WTC11 (cell line): ENCODE data around the gene DISP3. TPM values are rescaled to one million over a fixed set of nuclear protein-coding genes. Genes with fewer than 3 reads are reported as not detected.
A peak's percentile ranks its signal among the peaks of the same experiment; 100 is the strongest.

Experiments used
- ATAC-seq: fragments of 200-7000 bp; cut with Tn5 transposase; 2 replicates; pipeline ENCODE4 v1.10.0; 2021; ENCODE audit warnings: mild to moderate bottlenecking, moderate library complexity
- CTCF ChIA-PET: fragments of 300-600 bp; sonication (Branson Sonifier 250); formaldehyde crosslinking; loops from one replicate; lab custom pipeline; 2021; ENCODE audit warnings: antibody characterized with exemption; lab: Charles Lee
- POLR2A ChIA-PET: fragments of 350-600 bp; sonication (Branson Sonifier 250); formaldehyde crosslinking; loops from one replicate; lab custom pipeline; 2021; ENCODE audit warnings: antibody characterized with exemption; lab: Charles Lee
- DNase-seq: peaks from one replicate; pipeline ENCODE4 v3.0.0; 2021; ENCODE audit warnings: low spot score
- H3K27ac Mint-ChIP-seq: 2 replicates; pipeline ENCODE4 v1.8.0; 2021; ENCODE audit warnings: mixed read lengths
- H3K27me3 Mint-ChIP-seq: 2 replicates; pipeline ENCODE4 v1.8.0; 2021; ENCODE audit warnings: low read depth, mild to moderate bottlenecking, moderate library complexity, mixed read lengths
- H3K36me3 Mint-ChIP-seq: 2 replicates; pipeline ENCODE4 v1.8.0; 2021; ENCODE audit warnings: mixed read lengths
- H3K4me1 Mint-ChIP-seq: 2 replicates; pipeline ENCODE4 v1.8.0; 2022; ENCODE audit warnings: mixed read lengths
- H3K4me3 Mint-ChIP-seq: 2 replicates; pipeline ENCODE4 v1.8.0; 2021; ENCODE audit warnings: mild to moderate bottlenecking, moderate library complexity, mixed read lengths
- H3K9me3 Mint-ChIP-seq: 2 replicates; pipeline ENCODE4 v1.8.0; 2021; ENCODE audit warnings: mixed read lengths
- CBFB ChIP-seq: sonication (generic); formaldehyde crosslinking; IDR thresholded peaks from 2 replicates; pipeline ENCODE4 v1.8.1; 2022; ENCODE audit warnings: mild to moderate bottlenecking, low read depth, missing genetic modification reagents
- CDX4 ChIP-seq: fragments of 250-450 bp; sonication (Bioruptor Pico); IDR thresholded peaks from 2 replicates; pipeline ENCODE4 v1.9.0; 2021; ENCODE audit warnings: moderate library complexity, mild to moderate bottlenecking, inconsistent platforms, borderline replicate concordance
- E2F4 ChIP-seq: sonication (generic); formaldehyde crosslinking; IDR thresholded peaks from 2 replicates; pipeline ENCODE4 v1.8.1; 2022; ENCODE audit warnings: low read depth, mild to moderate bottlenecking, moderate library complexity, missing genetic modification reagents, borderline replicate concordance
- ETV6 ChIP-seq: sonication (generic); formaldehyde crosslinking; IDR thresholded peaks from 2 replicates; pipeline ENCODE4 v1.8.1; 2022; ENCODE audit warnings: mild to moderate bottlenecking, missing genetic modification reagents
- FOXP1 ChIP-seq: sonication (generic); formaldehyde crosslinking; IDR thresholded peaks from 2 replicates; pipeline ENCODE4 v1.8.0; 2022; ENCODE audit warnings: missing genetic modification reagents, mild to moderate bottlenecking, moderate library complexity, borderline replicate concordance
- GRHL2 ChIP-seq: fragments of 250-450 bp; sonication (Bioruptor Pico); IDR thresholded peaks from 2 replicates; pipeline ENCODE4 v1.8.0; 2022; ENCODE audit warnings: mild to moderate bottlenecking, moderate library complexity; ENCODE audit not compliant: insufficient replicate concordance, severe bottlenecking
- HMGXB4 ChIP-seq: sonication (generic); formaldehyde crosslinking; IDR thresholded peaks from 2 replicates; pipeline ENCODE4 v1.8.1; 2023; ENCODE audit warnings: mild to moderate bottlenecking, moderate library complexity, missing genetic modification reagents
- IRF2 ChIP-seq: sonication (generic); formaldehyde crosslinking; IDR thresholded peaks from 2 replicates; pipeline ENCODE4 v1.8.0; 2022; ENCODE audit warnings: low read depth, missing genetic modification reagents, borderline replicate concordance
- NFYB ChIP-seq: sonication (generic); formaldehyde crosslinking; conservative IDR thresholded peaks from 2 replicates; pipeline ENCODE4 v1.8.0; 2022; ENCODE audit warnings: low read depth, missing genetic modification reagents
- PRRX2 ChIP-seq: fragments of 250-450 bp; sonication (Bioruptor Pico); IDR thresholded peaks from 2 replicates; pipeline ENCODE4 v1.8.0; 2021; ENCODE audit warnings: mild to moderate bottlenecking
- SOX15 ChIP-seq: fragments of 250-450 bp; sonication (Bioruptor Pico); IDR thresholded peaks from 2 replicates; pipeline ENCODE4 v1.9.0; 2021; ENCODE audit warnings: mild to moderate bottlenecking
- SP1 ChIP-seq: sonication (generic); formaldehyde crosslinking; conservative IDR thresholded peaks from 2 replicates; pipeline ENCODE4 v1.8.1; 2022; ENCODE audit warnings: missing genetic modification reagents
- ZNF512 ChIP-seq: sonication (generic); formaldehyde crosslinking; IDR thresholded peaks from 2 replicates; pipeline ENCODE4 v1.8.1; 2022; ENCODE audit warnings: missing genetic modification reagents, borderline replicate concordance
- ZNF532 ChIP-seq: fragments of 250-450 bp; sonication (Bioruptor Pico); IDR thresholded peaks from 2 replicates; pipeline ENCODE4 v1.9.0; 2021; ENCODE audit warnings: mild to moderate bottlenecking, borderline replicate concordance
- ZSCAN18 ChIP-seq: fragments of 250-450 bp; sonication (Bioruptor Pico); IDR thresholded peaks from 2 replicates; pipeline ENCODE4 v2.1.2; 2022; ENCODE audit warnings: mild to moderate bottlenecking, moderate library complexity
- total RNA-seq: library from RNA; stranded (reverse); gene quantifications from 3 replicates; pipeline ENCODE4 v1.2.3, GENCODE V29; 2021

DISP3 gene
- total RNA-seq, 1 experiment from 2014 or later: 6.0 TPM

- DNase-seq (peak; percentile 52), ATAC-seq (peak; percentile 43)
- CTCF ChIA-PET: no interaction called here
- no peak overlapping the region for H3K4me3 Mint-ChIP-seq
- H3K27me3 Mint-ChIP-seq: peaks cover 7% of the 10 kb centered on the region; the same call in 1 of the 2 replicates
- peaks cover 40% of the 10 kb centered on the region for H3K9me3 Mint-ChIP-seq
- peaks cover 35% of the 10 kb centered on the region for H3K4me1 Mint-ChIP-seq
- no peak overlapping the region for H3K27ac Mint-ChIP-seq
- TF ChIP-seq HMGXB4 (CRISPR knock-in tag) (no peak), NFYB (CRISPR knock-in tag) (no peak; the same call in none of the 2 replicates), FOXP1 (CRISPR knock-in tag) (no peak), PRRX2 (CRISPR knock-in tag) (no peak), SOX15 (CRISPR knock-in tag) (no peak), GRHL2 (CRISPR knock-in tag) (no peak), ZNF512 (no peak), SP1 (CRISPR knock-in tag) (no peak), ZNF532 (no peak), E2F4 (CRISPR knock-in tag) (no peak), ZSCAN18 (no peak)
- POLR2A ChIA-PET: no interaction called here
- H3K36me3 Mint-ChIP-seq: peaks cover 47% of the 10 kb centered on the region
Measured at GRCh38 chr1:11501491-11501897, 22.5 kb downstream of the DISP3 start.

- CTCF ChIA-PET: no interaction called here
Measured at GRCh38 chr1:11501906-11502485, 23.0 kb downstream of the DISP3 start.

More at GRCh38 chr1:11501906-11502485, 23.0 kb downstream of the DISP3 start:
- no peak for ATAC-seq
- TF ChIP-seq IRF2 (CRISPR knock-in tag) (no peak), CDX4 (CRISPR knock-in tag) (no peak), CBFB (CRISPR knock-in tag) (no peak), ETV6 (CRISPR knock-in tag) (no peak)
- no peak for DNase-seq
- H3K27me3 Mint-ChIP-seq: peaks cover 7% of the 10 kb centered on the region; the same call in 1 of the 2 replicates
- POLR2A ChIA-PET: no interaction called here
- H3K4me1 Mint-ChIP-seq: peaks cover 35% of the 10 kb centered on the region
- no peak overlapping the region for H3K27ac Mint-ChIP-seq
- no peak overlapping the region for H3K4me3 Mint-ChIP-seq
- H3K36me3 Mint-ChIP-seq: peaks cover 52% of the 10 kb centered on the region
- H3K9me3 Mint-ChIP-seq: peaks cover 45% of the 10 kb centered on the region
